Measurements from ENCODE around the gene TARBP2.
"Not testable (repeated sequence)": the region's sequence is repeated elsewhere in the genome, so short reads cannot be mapped to it uniquely, and the experiment has no call there.

Gene TARBP2

DNA sequence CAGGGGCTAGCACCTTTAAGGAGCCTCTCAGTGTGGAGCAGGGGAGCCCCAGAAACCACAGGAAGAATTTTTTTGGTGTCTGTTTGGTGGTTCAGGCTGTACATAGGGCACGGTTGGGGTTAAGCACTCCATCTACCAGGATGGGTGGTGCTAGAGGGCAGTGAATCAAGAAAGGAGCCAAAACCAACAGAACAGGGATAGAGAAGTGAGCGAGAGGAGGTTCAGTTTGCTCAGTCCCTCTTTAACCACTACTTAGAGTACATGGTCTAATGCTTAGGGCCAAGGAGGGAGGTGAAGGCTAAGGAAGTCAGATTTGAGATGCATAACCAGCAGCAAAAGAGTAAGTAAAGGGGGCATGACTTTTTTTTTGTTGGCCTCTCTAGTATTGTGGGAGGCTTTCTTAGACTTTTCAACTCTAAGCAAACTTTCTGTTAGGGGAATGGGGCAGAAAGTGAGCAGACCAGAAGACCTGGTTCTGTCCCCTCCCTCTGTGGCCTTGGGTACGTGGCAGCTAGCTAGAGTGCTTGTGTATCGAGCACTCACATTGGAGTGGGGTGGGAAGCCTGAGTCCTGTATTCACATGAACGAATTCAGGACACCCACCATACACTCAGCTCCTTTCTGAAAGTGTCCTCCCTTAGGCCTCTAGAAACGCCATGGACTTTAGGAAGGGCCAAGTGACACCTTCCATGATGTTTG, 12.8 kb downstream of the TARBP2 start:
- no peak for DNase-seq (ENCODE audit: low spot score)

DNA sequence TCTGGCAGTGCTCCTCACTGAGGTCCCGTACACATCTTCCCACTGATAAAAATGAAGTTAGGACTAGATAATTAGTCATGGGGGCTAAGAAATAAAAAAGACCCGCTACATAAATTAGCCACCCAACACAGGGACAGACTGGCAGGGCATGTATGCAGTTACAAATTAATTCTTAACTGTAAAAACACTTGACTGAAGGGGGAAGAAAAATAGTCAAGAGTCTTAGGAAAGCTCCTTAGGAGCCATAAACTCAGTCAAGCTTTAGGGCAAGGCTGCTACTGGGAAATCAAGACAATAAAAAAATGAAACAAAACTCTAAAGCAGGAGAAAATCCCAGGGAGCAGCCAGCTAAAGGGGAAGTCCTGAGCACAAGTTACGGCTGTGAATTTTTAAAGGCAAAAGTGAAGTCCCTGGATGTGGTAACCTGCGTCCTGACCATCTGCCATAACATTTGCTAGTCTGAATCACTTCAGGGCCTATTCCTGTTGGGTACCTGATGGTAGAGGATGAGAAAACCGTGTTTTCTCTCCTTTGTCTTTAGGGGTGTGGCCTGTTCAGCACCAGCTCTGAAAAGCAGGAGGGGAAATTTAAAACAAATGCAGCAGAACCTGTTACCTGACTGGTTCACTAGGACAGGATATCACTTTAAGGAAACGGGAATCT, 13.7 kb downstream of the TARBP2 start:
- DNase-seq (ENCODE audit: low spot score), result no peak

DNA sequence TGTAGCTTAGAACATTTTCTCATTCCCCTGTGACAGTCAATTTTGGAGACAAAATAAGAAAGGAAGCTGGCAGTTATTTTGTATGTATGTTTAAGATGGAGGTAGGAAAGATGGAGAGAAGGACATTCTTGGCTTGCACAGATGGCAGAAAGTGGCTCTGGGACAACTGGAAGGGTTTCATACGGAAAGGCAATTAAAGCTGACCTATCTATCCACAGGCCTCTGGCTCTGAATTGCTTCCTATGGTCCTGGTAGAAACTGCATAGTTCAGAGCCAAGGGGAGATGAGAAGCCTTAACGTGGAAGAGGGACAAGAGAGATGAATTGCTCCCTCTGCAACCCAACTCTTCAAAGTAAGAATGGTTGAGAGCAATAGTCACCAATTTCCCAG, 14.2 kb downstream of the TARBP2 start:
- DNase-seq (ENCODE audit: low spot score), result no peak

DNA sequence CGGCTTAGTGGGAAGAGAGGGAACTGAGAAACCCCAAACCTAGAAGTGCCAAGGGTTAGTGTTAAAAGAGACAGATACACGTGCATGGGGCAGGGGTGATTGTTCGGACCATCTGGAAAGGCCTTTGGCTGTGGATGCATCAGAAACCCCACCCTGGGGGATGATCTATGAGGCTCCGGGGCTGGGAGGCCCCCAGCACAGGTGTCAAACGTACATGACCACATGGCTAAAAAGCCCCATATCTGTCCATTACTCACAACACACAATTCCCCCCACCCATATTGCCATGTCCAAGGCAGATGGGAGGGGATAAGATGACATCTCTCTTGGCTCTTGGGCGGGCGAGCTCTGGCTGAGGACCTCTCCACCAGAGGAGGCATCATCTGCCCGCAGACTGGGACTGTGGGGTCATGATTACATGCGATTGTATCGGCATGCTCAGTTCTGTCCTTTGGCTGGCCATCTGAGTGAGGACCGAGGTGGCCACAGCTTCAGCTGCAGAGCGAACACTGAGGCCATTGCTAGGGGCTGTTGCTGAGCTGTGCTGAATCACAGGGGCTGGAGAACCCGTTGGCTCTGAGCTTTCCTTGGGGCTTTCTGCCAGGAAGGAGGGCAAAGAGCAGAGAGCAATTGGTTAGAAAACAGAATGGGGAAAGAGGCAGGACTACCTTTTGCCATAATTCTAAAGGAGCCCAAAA, 15.8 kb downstream of the TARBP2 start:
- DNase-seq (ENCODE audit: low spot score), result no peak

DNA sequence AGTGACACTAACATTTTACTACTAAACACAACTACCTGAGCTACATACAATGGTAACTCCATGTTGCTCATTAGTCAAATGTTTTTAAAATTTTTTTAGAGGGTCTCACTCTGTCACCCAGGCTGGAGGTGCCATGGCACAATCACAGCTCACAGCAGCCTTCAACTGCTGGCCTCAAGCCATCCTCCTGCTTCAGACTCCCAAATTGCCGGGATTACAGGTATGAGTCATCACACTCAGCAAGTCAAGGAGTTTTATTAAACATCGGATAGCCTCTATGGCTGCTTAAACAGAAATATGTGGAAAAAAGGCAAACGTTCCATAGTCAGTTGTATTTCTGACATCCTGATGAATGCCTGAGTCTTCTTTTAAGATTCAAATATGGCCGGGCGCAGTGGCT, 17.3 kb downstream of the TARBP2 start:
- no peak for DNase-seq (ENCODE audit: low spot score)

DNA sequence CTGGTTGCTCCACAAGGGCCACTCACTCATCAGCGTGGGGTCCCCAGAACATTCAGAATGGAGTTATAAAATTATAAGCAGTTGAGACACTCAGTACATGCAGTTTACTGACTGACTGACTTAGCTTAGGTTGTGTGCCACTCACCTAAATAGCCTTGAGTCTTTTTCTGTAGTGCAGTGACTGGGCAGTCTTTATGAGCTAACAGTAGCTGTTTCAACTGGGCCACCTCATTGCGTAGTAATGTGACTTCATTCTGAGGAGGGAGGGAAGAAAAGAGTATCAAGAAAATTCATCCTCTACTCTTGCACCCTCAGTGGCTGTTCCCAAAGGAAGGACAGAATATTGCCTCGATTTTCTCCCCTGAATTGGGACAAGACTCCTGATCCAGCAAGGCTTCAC, 22.0 kb downstream of the TARBP2 start:
- DNase-seq (ENCODE audit: low spot score), result no peak

DNA sequence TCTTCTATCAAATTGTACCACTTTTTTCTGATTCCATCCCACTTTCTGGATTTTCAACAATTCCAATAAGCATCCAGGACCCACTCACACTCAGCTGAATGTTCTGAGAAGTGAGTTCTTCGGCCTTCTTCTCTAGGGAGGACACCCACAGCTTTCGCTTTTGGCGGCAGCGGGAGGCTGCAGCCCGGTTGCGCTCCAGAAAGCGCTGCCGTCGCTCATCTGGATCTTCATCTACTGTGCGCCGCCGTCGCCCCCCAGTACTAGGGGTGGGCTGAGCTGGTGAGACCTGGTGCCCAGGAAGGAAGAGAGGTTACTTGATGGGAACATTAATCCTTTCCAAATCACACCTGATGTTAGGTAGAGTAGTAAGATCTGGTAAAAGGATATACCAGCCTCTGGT, 23.4 kb downstream of the TARBP2 start:
- no peak for DNase-seq (ENCODE audit: low spot score)

DNA sequence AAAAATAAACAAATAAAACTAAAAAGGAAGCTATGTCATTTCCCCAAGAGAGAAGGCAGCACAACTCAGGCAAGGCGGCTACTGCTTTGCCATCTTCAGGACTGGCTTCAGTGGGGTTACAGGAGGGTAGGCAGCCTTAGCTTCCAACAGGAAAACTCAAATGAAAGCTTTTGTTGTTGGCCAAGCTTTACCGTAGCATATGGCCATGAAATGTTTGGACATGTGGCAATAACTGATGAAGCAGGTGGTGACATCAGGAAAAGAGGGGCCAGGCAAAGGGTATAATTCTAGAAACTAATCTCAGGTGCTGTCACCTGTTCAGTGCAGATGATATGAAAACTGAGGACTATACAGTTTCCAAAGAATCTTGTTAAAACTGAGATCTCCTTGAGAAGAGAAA, 29.0 kb downstream of the TARBP2 start:
- no peak for DNase-seq (ENCODE audit: low spot score)

DNA sequence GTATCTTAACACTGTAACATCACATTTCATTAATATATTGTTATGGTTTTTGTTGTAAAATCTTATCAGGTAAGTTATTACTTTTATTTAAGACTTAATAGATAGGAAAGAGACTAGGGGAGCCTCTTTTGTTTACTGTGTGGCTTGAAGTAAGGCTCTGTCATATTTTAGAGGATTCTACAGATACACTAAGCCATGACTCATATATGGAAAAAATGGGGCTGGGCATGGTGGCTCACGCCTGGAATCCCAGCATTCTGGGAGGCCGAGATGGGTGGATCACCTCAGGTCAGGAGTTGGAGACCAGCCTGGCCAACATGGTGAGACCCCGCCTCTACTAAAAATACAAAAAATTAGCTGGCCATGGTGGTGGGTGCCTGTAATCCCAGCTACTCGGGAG, 29.8 kb downstream of the TARBP2 start:
- peak; percentile 48 for DNase-seq (ENCODE audit: low spot score)

DNA sequence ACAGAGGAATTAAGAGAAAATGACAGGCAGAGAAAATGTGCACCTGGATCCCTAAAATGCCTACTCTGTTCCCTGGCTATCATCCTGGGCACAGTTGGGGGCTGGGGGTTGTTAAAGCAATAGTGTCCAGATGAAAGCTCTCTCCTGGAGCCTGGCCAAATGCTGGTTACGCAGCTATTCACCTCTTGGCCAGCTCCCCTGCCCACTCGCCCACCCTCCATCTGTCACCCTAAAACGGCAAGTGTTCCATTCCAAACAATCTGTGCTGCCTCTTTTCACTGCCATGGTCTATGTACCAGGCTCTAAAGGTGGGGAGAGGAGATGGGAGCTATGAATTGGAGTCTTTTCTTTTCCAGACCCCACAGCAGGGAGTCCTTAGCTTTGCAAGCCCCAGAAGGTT, 30.9 kb downstream of the TARBP2 start:
- no peak for DNase-seq (ENCODE audit: low spot score)

DNA sequence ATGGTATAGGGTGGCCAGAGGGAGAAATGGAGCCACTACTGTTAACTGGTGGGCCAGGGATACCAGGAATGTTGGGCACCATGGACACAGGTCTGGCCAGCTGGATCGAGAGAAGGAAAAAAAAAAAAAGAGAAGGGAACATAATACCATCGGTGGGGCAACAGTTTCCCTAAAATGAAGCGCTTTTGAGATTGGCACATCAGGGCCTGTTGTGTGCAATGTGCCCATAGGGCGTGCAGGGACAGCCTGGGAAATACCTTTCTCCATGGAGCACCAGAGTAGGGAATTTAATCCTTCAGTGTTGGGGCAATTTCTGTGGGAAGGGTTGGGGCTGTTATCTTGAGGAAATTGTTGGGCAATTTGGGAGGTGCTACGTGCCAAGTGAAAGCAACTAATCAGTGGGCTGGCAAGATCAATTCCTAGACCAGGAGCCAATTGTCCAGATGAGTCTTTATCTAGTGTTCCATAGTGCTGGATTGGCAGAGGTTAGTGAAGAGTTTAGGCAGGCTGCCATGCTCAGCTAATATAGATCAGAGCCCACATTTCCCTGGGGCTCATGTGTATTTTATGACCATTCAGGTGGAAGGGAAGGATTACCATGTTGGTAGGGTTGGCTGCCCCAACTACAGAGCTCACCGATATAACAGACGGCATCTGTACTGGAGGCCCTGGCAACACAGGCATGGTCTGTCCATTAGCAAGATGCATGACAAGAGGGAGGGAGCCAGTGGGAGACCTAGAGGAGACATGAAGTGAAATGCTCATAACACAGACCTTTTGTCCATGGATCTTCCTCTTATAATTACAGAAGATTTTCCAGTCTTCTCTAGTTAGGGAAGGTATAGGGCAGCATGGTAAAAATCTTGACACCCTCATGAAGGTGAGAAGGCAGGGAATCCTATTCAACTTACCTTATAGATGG, 31.7 kb downstream of the TARBP2 start:
- no peak for DNase-seq (ENCODE audit: low spot score)

DNA sequence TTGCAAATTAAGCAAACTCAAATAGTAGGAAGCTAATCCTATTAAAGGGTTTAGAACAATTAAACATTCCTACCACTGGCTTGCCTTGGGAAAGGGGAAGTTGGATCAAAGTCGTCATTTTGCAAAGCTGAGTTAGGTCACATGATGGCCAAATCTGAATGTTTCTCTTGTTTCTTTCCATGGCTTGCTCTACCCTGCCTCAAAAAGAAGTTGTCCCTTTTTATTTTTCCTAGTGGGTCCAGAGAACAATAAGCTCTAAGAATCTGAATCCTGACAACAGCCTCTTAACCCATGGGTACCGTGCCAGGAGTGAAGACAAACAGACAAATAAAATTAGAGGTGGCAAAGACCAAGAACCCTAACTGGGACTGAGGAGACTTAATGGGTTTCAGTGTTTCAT, 32.4 kb downstream of the TARBP2 start:
- DNase-seq (ENCODE audit: low spot score), result no peak

DNA sequence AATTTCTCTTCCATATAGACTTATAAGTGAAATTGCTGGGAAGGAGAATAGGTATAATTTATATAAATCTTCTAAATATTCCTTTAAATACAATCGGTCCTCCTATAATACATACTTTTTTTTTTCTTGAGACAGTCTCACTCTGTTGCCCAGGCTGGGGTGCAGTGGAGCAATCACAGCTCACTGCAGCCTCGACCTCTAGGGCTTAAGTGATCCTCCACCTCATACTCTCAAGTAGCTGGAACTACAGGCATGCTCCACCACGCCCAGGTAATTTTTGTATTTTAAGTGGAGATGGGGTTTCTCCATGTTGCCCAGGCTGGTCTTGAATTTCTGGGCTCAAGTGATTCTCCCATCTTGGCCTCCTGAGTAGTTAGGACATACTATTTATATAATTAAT, 35.9 kb downstream of the TARBP2 start:
- no peak for DNase-seq (ENCODE audit: low spot score)

DNA sequence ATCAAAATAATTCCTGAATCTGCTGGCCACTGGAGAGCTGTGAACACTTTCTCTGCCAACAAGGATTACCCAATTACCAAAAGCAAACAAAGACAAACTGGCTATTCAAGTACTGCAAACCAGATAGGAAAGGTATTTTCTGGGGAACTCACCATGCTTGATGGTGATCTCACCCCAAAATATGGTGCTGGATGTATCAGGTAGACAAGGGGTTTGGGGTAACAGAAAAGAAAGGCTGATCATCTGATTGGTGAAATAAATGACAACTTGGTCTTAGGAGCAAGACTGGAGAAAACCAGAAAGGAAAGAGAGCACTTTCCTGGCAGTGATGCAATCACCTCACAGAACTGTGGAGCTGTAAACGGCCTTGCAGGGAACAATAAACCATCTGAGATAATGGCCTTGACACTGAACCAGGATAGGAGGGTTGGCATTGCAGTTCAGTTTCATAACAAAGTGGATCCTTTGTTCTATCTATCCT, 37.2 kb downstream of the TARBP2 start:
- DNase-seq (ENCODE audit: low spot score), result peak; percentile 38

DNA sequence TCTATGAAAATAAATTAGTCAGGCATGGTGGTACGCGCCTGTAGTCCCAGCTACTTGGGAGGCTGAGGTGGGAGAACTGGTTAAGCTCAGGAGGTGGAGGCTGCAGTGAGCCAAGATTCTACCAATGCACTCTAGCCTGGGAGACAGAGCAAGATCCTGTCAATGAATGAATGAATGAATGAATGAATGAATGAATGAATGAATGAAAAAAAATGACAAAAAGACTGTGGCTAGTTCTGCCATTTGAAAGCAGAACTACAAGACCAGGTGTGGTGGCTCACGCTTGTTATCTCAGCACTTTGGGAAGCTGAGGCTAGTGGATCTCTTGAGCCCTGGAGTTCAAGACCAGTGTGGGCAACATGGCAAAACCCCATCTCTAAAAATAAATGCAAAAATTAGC, 38.4 kb downstream of the TARBP2 start:
- no peak for DNase-seq (ENCODE audit: low spot score)

DNA sequence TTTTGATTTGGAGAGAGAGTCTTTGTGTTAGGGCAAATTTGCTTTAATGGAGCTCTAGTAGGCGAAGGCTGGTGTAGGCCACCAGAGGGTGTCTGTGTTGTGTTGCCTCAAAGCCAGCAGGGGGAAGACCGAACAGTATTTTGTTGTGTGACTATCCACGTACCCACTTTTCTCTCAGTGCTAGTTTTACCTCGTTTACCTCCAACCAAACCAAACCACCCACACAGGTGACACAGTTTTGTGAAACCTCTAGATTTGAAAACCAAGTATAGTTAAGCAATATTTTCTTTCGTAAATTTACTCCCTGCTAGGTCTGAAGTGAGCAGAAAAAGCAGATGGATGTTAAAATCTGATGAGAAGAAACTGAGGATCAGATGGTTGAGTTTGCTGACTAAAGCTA, 42.5 kb downstream of the TARBP2 start:
- peak; percentile 82 for DNase-seq (ENCODE audit: low spot score)

DNA sequence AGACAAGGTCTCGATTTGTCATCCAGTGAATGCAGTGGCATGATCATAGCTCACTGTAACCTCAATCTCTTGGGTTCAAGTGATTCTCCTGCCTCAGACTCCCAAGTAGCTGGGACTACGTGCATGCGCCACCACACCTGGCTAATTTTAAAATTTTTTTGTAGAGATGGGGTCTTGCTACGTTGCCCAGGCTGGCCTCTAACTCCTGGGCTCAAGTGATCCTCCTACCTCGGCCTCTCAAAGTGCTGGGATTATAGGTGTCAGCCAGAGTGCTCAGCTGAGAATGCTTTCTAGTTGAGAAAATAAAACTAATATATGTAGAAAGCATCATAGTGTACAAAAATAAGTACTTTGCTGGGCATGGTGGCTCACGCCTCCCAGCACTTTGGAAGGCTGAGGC, 47.3 kb downstream of the TARBP2 start:
- not testable (repeated sequence) for DNase-seq (ENCODE audit: low spot score)

DNA sequence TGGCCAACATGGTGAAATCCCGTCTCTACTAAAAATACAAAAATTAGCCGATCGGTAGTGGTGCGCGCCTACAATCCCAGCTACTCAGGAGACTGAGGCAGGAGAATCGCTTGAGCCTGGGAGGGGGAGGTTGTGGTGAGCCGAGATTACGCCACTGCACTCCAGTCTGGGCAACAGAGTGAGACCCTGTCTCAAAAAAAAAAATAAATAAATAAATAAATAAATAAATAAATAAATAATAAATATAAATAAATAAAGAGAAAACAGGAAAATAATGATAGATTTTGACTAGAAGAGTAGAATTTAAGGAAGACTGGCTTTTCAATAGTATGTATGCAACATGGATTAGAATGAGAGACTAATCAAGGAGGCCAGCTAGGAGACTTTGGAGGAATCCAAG, 49.0 kb downstream of the TARBP2 start:
- DNase-seq (ENCODE audit: low spot score), result not testable (repeated sequence)

DNA sequence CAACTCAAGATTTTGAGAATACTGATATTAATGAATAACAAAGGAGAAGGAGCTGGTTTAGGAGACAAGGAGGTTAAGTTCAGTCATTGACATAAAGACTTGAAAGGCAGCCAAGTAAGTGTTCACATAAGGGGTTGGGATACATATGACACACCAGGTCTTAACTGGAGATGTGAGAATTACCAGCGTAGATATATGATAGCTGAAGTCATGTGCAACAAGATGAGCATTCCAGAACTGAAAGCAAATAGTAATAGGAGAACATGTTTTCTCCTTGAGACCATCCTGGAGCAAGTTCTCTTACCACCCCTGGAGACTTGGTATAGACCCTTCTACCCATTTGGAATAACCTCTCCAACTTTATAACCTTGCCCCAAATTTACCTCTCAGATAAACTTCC, 49.5 kb downstream of the TARBP2 start:
- no peak for DNase-seq (ENCODE audit: low spot score)

DNA sequence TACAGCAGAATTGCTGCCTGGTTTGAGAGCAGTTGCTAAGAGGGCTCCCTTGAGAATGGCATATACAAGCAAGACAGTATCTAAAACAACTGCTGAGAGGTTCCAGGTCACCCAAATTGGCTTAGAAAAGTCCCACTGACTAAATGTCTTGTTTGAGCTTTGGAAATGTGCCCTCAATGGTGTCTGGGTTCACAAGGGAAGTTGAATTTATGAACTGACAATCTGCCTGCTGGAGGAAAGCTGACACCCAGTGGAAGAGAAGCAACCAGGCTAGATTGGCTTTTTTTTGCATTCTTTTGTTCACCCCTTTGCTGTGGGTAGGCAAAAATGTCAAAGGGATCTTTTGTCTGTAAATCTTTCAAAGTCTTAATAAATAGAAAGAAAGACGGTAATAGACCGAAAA, 50.8 kb downstream of the TARBP2 start:
- DNase-seq (ENCODE audit: low spot score), result no peak

DNA sequence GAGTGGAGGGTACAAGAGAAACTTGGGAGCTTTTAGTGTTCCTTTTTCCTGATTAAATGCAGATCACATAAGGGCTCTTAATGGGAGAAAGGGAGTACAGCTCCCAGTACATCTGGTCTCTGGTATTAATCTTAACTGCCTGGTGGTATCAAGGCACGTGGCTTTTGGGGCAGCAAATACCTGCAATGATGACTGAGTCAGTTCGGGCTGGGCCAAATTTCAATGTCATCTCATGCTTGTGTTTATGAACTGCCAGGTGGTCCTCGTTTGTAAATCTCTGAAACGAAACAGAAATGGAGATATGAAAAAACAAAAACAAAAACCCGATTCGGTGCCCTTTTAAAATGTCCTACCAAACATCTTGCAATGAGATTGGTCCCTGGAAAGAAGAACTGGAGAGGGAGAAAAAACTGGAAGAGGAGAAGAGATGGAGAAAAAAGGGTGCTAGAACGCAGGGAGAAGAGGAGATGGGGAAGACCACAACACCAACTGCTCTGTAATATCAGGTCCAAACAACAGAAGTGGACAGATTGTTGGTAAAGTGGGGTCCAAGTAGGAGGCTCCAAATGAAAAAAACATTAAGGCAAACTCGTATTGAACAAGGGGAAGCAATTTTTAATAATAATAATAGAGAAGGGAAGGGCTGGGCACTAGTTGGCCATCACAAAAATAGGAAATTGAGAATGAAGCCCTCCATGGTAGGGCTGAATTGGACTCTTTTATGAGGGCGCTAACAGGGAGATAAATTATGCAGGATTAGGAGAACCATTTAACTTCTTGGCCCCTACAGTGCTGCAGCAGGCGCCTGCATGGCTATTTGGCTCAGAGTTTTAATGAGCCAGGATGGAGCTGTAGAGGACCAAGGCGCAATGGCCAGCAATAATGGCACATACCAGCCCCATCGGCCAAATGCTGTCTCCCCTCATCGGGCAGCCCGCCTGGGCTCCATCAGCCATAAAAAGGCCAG, 51.6 kb downstream of the TARBP2 start:
- no peak for DNase-seq (ENCODE audit: low spot score)

All from AG20443 (cell line).